Osteoblast (primary cell): ENCODE data around the gene SNAPC1. TPM values are rescaled to one million over a fixed set of nuclear protein-coding genes. Genes with fewer than 3 reads are reported as not detected.

Source experiments
- DNase-seq: peaks from one replicate; pipeline ENCODE4 v3.0.0; 2011; ENCODE audit warnings: low spot score, mixed read lengths; ENCODE audit not compliant: insufficient read length; ENCODE audit errors: missing footprints
- H2AFZ ChIP-seq: 2 replicates; pipeline ENCODE4 v1.6.0; 2011; ENCODE audit warnings: mild to moderate bottlenecking, low read length
- H3K27ac ChIP-seq: 2 replicates; pipeline ENCODE4 v1.5.1; 2011; ENCODE audit warnings: mild to moderate bottlenecking, low read depth, low read length, moderate library complexity
- H3K27me3 ChIP-seq: 2 replicates; pipeline ENCODE4 v1.6.0; 2012; ENCODE audit warnings: mild to moderate bottlenecking, control low read depth, inconsistent platforms, low read length, moderate library complexity; ENCODE audit not compliant: insufficient read depth
- H3K36me3 ChIP-seq: 2 replicates; pipeline ENCODE4 v1.5.1; 2011; ENCODE audit warnings: mild to moderate bottlenecking, low read length, control low read depth, moderate library complexity; ENCODE audit not compliant: insufficient read depth
- H3K4me1 ChIP-seq: 2 replicates; pipeline ENCODE4 v1.5.1; 2011; ENCODE audit warnings: mild to moderate bottlenecking, low read length, control low read depth, moderate library complexity; ENCODE audit not compliant: insufficient read depth
- H3K4me2 ChIP-seq: 2 replicates; pipeline ENCODE4 v1.6.0; 2011; ENCODE audit warnings: mild to moderate bottlenecking, low read length; ENCODE audit not compliant: insufficient read depth
- H3K4me3 ChIP-seq: fragments of 200-600 bp; sonication (generic); 3 replicates; pipeline ENCODE4 v1.5.1; 2012; ENCODE audit warnings: mild to moderate bottlenecking, low read length, inconsistent platforms; ENCODE audit not compliant: insufficient read depth
- H3K79me2 ChIP-seq: 2 replicates; pipeline ENCODE4 v1.6.0; 2012; ENCODE audit warnings: mild to moderate bottlenecking, low read length, control low read depth, inconsistent platforms; ENCODE audit not compliant: insufficient read depth
- H3K9me3 ChIP-seq: 2 replicates; pipeline ENCODE4 v1.5.1; 2011; ENCODE audit warnings: low read depth, low read length, control low read depth
- H4K20me1 ChIP-seq: 2 replicates; pipeline ENCODE4 v1.6.0; 2012; ENCODE audit warnings: mild to moderate bottlenecking, low read length, control low read depth; ENCODE audit not compliant: insufficient read depth
- total RNA-seq: library from RNA; depleted of rRNA; stranded (reverse); fragments of >200 nt; gene quantifications from 2 replicates; pipeline ENCODE4 v1.2.3, GENCODE V29; 2012
- TF ChIP-seq, protein P1 (sequence below): IDR thresholded peaks from 2 replicates; pipeline ENCODE4 v1.5.1; 2011; ENCODE audit warnings: mild to moderate bottlenecking, low read depth, low read length, moderate library complexity; ENCODE audit errors: extremely low read depth

The SNAPC1 gene, protein sequence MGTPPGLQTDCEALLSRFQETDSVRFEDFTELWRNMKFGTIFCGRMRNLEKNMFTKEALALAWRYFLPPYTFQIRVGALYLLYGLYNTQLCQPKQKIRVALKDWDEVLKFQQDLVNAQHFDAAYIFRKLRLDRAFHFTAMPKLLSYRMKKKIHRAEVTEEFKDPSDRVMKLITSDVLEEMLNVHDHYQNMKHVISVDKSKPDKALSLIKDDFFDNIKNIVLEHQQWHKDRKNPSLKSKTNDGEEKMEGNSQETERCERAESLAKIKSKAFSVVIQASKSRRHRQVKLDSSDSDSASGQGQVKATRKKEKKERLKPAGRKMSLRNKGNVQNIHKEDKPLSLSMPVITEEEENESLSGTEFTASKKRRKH
- 26.5 and 35.8 TPM in 2 replicates for total RNA-seq

DNA sequence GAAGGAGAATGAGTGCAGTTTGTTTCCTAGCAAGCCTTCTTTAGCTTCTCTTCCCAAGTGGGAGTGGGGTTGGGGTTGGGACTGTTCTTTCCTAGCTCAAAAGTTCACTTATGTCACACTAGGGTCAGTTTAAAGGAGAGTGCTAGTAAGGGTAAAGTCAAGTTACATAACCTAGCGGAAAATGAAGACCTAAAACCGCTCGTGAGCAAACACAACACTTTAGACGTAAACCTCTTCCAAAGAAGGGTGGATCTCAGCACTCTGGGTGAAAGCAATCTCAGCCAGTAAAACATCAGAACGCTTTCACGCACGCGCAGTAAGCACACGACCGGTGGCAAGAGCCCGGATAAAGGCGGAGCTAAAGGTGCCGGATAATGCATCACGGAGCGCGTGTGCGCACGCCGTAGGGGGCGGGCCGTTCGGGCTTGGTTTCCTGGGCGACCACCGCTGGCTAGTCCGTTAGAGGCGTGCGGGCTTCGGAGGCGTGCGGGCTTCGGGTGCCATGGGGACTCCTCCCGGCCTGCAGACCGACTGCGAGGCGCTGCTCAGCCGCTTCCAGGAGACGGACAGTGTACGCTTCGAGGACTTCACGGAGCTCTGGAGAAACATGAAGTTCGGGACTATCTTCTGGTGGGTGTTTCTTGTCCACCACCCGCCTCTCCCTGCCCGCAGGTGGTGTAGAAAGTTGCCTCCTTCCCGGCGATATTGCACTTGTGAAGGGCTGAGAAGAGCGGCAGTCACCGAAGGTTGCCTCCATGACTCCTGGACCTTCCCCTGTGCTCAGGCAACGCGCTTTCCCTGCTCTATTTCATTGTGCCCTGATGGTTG, at the start of gene SNAPC1:
Gene SNAPC1, plus strand, starts transcription at position 462 of the 828 bp plus-strand sequence. Its CDS starts 41 bp downstream, at position 503.
- Histone ChIP-seq H3K4me1 (peaks cover 33% of the 10 kb centered on the region), H3K4me2 (peak within 1 kb of the TSS; percentile 86), H3K27me3 (no peaks in the 10 kb centered on the region), H3K4me3 (peak within 1 kb of the TSS; percentile 94), H3K36me3 (peaks cover 7% of the 10 kb centered on the region), H4K20me1 (peaks cover 14% of the 10 kb centered on the region), H3K27ac (peak within 1 kb of the TSS; percentile 94), H3K79me2 (peaks cover 49% of the 10 kb centered on the region), H3K9me3 (no peaks in the 10 kb centered on the region), H2AFZ (peak within 1 kb of the TSS; percentile 52)
- DNase-seq, result peak; percentile 96
- TF ChIP-seq, protein P1, sequence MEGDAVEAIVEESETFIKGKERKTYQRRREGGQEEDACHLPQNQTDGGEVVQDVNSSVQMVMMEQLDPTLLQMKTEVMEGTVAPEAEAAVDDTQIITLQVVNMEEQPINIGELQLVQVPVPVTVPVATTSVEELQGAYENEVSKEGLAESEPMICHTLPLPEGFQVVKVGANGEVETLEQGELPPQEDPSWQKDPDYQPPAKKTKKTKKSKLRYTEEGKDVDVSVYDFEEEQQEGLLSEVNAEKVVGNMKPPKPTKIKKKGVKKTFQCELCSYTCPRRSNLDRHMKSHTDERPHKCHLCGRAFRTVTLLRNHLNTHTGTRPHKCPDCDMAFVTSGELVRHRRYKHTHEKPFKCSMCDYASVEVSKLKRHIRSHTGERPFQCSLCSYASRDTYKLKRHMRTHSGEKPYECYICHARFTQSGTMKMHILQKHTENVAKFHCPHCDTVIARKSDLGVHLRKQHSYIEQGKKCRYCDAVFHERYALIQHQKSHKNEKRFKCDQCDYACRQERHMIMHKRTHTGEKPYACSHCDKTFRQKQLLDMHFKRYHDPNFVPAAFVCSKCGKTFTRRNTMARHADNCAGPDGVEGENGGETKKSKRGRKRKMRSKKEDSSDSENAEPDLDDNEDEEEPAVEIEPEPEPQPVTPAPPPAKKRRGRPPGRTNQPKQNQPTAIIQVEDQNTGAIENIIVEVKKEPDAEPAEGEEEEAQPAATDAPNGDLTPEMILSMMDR, result no peak

DNA sequence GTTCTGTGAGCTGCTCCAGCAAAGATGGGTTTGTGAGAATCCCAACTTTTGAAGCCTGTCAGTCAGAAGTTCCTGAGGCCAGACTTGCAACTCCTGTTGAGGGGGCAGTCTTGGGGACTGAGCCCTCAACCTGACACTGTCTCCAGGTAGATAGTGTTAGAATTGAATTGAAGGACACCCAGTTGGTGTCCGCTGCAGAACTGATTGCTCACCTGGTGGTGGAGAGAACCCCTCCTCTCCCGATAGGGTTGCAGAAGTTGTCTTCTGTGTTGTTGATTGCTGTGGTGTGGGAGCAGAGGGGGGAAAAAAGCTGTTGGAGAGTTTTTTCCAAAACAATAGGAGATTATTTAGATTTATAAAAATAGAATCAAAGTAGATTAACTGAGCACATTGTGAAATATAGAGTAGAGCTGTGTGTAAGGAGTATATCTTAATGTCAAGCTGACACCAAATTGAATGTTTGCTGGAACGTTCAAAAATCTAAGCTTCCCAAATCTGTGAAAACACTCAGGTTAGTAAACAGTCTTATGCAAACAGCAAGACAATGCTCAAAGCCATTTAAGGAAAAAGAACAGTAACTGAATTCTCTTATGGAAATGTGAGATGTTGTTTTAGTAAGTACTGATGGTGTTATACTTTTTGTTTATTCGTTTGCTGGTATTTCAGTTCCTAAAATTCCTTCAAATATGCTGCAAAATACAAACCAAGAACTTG, 48.3 kb upstream of the SNAPC1 start:
- Histone ChIP-seq H2AFZ (no peak overlapping the region), H3K4me1 (peaks cover 90% of the 10 kb centered on the region), H3K9me3 (no peaks in the 10 kb centered on the region), H3K27me3 (no peaks in the 10 kb centered on the region), H3K4me2 (peak overlapping the region; percentile 74), H4K20me1 (peaks cover 98% of the 10 kb centered on the region), H3K27ac (peak overlapping the region; percentile 11), H3K79me2 (peaks cover 100% of the 10 kb centered on the region), H3K36me3 (peaks cover 1% of the 10 kb centered on the region), H3K4me3 (peak overlapping the region; percentile 3)
- DNase-seq, result no peak
- TF ChIP-seq, protein P1, result no peak

GRCh38 chr14:61716956-61717355, 45.3 kb upstream of the SNAPC1 start:
- peak overlapping the region; percentile 71 for H3K4me2 ChIP-seq
- peaks cover 22% of the 10 kb centered on the region for H3K36me3 ChIP-seq
- H2AFZ ChIP-seq, result no peak overlapping the region
- no peaks in the 10 kb centered on the region for H3K9me3 ChIP-seq
- no peak for DNase-seq
- TF ChIP-seq, protein P1, result no peak
- H4K20me1 ChIP-seq, result peaks cover 98% of the 10 kb centered on the region
- no peaks in the 10 kb centered on the region for H3K27me3 ChIP-seq
- no peak overlapping the region for H3K4me3 ChIP-seq
- peaks cover 99% of the 10 kb centered on the region for H3K79me2 ChIP-seq
- H3K4me1 ChIP-seq, result peaks cover 82% of the 10 kb centered on the region
- H3K27ac ChIP-seq, result peak overlapping the region; percentile 26
